ENCODE measurements around the gene IQCF2.
"Not testable (repeated sequence)": the region's sequence is repeated elsewhere in the genome, so short reads cannot be mapped to it uniquely, and the experiment has no call there.

IQCF2 gene

DNA sequence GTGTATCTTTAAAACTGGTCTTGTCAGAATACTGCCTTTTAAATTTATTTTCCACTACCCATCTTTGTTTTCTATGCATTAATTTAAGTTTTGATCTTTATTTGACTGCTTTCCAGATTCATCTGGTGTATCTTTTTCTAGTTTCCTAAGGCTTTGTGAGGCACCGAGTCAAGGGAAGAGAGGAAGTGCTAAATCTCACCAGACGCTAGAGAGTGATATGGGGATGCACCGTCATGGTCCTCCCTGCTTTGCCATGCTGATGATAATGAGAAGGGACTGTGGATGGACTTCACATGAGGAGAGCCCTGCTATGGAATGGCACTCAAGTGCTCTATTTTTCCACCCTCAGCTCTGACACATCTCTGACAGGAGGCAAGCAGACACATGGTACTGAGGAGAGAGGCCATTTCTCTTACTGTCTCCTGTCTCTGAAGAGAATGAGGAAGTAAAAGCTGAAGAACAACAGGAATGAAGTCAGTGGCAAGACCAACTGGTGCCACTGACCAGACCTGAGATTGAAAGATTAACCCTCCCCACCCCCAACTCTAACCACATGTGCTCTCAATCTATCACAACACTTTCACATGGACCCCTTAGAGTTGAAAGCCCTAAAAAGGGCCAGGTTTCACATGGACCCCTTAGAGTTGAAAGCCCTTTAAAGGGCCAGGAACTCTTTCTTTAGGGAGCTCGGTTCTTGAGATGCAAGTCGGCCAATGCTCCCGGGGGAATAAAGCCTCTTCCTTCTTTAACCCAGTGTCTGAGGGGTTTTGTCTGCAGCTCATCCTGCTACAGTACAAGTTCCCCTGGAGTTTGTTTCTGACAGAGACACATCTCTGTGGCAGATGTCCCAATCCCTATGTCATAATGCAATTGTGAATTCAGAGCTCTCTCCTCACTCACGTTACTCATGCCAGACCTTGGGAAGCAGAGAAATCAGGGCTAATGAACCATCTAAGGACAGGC is at the start of gene IQCF2:
Gene IQCF2 (plus strand): TSS at position 913 of the 963 bp plus-strand sequence. CDS start 52 bp downstream, outside the sequence.
- H3K9me3 Mint-ChIP-seq = peaks cover 6% of the 10 kb centered on the region
- no peaks in the 10 kb centered on the region for H3K36me3 Mint-ChIP-seq (ENCODE audit: low read depth)
- no peak within 1 kb of the TSS for H3K27ac Mint-ChIP-seq
- H3K4me1 Mint-ChIP-seq (ENCODE audit: low read depth) = no peaks in the 10 kb centered on the region
- peaks cover 24% of the 10 kb centered on the region for H3K27me3 Mint-ChIP-seq
- H3K4me3 Mint-ChIP-seq = no peak within 1 kb of the TSS

DNA sequence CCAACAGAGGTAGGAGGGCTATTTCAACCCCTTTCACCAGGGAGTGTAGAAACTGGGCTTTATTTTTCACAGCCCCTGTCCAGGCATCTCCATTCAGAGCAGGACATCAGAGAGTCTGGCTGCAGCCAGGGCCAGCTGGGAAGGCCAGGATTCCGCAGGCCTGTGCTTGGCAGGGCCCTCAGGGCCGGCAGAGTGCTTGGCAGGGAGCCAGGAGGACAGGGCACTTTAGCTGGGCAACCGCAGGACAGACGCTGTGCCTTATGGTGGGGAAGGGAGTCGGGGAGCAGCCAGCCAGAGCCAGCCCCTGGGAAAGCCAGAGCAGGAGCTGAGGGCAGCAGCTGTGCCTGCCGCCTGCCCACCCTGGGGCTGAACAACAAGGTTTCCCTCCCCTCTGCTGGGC is 47.9 kb upstream of the IQCF2 start:
- Mint-ChIP-seq H3K4me1 (ENCODE audit: low read depth) (no peaks in the 10 kb centered on the region), H3K9me3 (no peaks in the 10 kb centered on the region), H3K27ac (no peak overlapping the region), H3K36me3 (ENCODE audit: low read depth) (no peaks in the 10 kb centered on the region), H3K27me3 (peaks cover 18% of the 10 kb centered on the region), H3K4me3 (no peak overlapping the region)

DNA sequence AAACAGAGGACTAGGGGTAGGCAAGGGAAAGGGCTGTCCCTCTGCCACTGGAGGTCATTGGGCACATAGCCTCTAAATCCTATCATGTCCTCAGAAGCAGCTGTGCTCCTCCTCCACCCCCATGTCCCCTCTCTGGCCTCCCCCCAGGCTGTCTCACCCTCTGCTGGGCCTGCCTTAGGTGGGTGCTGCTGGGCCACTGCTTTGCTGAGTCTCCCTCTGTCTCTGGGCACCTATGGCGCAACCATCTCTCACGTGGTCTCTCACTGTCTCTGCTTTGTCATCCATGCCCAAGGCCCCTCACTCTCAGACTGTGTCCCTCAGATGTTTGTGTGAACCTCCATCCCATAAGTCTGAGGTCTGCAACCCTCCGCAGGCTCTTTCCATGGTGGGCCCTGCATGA is 47.4 kb upstream of the IQCF2 start:
- no peaks in the 10 kb centered on the region for H3K9me3 Mint-ChIP-seq
- H3K4me3 Mint-ChIP-seq = no peak overlapping the region
- H3K27ac Mint-ChIP-seq = no peak overlapping the region
- peaks cover 18% of the 10 kb centered on the region for H3K27me3 Mint-ChIP-seq
- no peaks in the 10 kb centered on the region for H3K36me3 Mint-ChIP-seq (ENCODE audit: low read depth)
- no peaks in the 10 kb centered on the region for H3K4me1 Mint-ChIP-seq (ENCODE audit: low read depth)

DNA sequence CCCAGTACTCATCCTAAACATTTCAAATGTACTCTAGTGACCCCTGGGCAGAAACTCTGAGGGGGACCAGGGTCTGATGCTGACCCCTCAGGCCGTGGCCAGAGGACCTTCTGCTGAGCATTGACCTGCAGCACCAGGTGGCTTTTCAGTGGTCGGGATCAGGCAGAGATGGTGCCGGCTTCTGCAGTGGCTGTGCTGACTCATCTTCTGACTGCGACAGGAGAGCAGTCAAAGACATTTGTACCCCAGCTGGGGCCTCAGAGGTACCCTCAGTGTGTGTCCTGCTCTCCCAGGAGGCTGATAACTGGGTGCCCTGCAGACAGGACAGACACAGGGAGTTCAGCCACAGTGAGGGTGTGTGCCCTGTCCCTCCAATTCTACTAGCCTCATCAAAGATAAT is 45.8 kb upstream of the IQCF2 start:
- Mint-ChIP-seq H3K27ac (no peak overlapping the region), H3K4me3 (no peak overlapping the region), H3K36me3 (ENCODE audit: low read depth) (no peaks in the 10 kb centered on the region), H3K27me3 (peaks cover 24% of the 10 kb centered on the region), H3K4me1 (ENCODE audit: low read depth) (no peaks in the 10 kb centered on the region), H3K9me3 (no peaks in the 10 kb centered on the region)

DNA sequence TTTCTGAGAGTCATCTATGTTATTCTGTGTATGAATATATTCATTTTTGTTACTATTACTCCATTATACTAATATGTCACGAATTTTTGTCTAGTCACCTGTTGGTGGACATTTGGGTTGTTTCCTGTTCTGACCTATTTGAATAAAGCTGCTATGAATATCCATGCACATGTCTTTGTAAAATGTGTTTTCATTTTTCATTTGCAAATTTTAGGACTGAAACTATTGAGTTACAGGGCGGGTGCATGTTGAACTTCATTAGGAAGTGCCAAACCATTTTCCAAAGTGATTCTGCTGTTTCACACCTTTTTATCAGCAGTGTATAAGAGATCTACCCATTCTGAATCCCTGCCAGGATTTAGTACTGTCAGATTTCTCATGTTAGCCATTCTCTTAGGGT is 44.7 kb upstream of the IQCF2 start:
- Mint-ChIP-seq H3K4me3 (no peak overlapping the region), H3K36me3 (ENCODE audit: low read depth) (no peaks in the 10 kb centered on the region), H3K27me3 (peaks cover 26% of the 10 kb centered on the region), H3K9me3 (peaks cover 2% of the 10 kb centered on the region), H3K4me1 (ENCODE audit: low read depth) (no peaks in the 10 kb centered on the region), H3K27ac (no peak overlapping the region)

DNA sequence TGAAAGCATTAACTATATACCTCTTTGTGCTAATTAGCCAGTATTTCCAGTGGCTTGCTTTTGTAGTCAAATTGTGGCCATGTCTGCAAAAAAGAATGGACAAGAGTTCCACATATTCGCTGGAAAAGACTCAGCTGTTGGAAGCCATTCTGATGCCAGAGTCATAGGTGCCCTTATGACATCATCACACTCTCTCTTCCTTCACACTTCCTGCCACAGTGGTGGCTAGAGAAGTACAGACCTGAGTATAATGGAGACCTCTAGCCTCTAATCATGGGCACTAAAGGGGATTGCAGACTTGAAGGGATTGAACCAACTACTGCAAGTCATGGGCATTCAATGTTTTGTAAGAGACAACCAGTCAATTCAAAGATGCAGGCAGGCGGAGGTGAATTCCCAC is 44.0 kb upstream of the IQCF2 start:
- peaks cover 28% of the 10 kb centered on the region for H3K27me3 Mint-ChIP-seq
- H3K4me1 Mint-ChIP-seq (ENCODE audit: low read depth) = no peaks in the 10 kb centered on the region
- H3K27ac Mint-ChIP-seq = no peak overlapping the region
- no peaks in the 10 kb centered on the region for H3K36me3 Mint-ChIP-seq (ENCODE audit: low read depth)
- no peak overlapping the region for H3K4me3 Mint-ChIP-seq
- H3K9me3 Mint-ChIP-seq = peaks cover 3% of the 10 kb centered on the region

DNA sequence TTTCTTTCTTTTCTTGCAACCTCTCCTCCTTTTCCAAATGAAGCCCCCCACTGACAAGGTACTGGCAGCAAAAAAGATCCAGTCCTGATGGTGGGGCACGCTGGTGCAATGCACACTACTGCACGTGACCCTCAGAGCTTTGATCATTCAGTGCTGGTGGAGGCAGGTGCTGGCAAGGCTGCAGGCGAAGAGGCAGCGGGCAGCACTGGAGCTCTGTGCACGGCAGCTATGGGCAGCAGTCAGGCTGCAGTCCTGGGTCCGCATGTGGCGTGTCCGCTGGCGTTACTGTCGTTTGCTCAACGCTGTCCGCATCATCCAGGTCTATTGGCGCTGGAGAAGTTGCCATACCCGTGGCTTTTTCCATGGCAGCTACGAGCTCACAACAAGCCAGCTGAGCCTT is 42.3 kb upstream of the IQCF2 start:
- H3K36me3 Mint-ChIP-seq (ENCODE audit: low read depth) = no peaks in the 10 kb centered on the region
- H3K27ac Mint-ChIP-seq = no peak overlapping the region
- H3K4me3 Mint-ChIP-seq = no peak overlapping the region

DNA sequence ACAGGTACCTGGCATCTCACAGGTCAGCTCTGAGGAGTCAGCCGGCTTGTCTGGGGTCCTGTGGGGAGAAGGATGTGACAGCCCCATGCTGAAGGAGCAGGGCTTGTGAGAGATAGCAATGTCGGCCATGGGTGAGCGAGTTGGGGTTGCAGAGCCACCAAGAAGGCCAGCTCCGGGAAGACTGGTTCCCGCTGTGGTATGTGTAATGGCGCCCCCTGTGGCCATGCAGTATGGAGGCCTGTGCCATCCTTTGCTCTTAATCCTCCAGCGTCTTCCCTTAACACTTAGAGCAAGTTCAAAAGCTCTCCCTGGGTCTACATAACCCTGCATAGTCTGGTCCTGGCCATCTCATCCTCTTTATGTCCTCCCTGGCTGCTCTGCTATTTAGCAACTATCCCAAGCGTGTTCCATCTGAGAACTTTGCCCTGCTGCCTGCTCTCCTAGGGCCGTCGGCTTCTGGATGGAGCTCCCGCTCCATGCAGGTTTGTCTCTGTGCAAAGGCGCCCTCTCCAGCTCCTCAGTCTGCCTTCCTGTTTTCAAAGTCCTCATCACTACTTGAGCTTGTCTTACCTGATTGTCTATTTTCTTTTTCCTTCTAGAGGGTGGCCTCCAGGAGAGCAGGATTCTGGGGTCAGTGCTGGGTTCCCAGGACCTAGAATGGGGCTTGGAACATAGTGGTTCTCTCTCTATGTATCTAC is 41.6 kb upstream of the IQCF2 start:
- H3K4me1 Mint-ChIP-seq (ENCODE audit: low read depth) = peaks cover 4% of the 10 kb centered on the region
- H3K9me3 Mint-ChIP-seq = peaks cover 3% of the 10 kb centered on the region
- H3K27ac Mint-ChIP-seq = no peak overlapping the region
- H3K4me3 Mint-ChIP-seq = no peak overlapping the region
- H3K27me3 Mint-ChIP-seq = peaks cover 38% of the 10 kb centered on the region
- H3K36me3 Mint-ChIP-seq (ENCODE audit: low read depth) = no peaks in the 10 kb centered on the region

More for the DNA sequence above, 42.3 kb upstream of the IQCF2 start:
- H3K27me3 Mint-ChIP-seq = peaks cover 34% of the 10 kb centered on the region
- H3K4me1 Mint-ChIP-seq (ENCODE audit: low read depth) = peaks cover 4% of the 10 kb centered on the region
- H3K9me3 Mint-ChIP-seq = peaks cover 3% of the 10 kb centered on the region

DNA sequence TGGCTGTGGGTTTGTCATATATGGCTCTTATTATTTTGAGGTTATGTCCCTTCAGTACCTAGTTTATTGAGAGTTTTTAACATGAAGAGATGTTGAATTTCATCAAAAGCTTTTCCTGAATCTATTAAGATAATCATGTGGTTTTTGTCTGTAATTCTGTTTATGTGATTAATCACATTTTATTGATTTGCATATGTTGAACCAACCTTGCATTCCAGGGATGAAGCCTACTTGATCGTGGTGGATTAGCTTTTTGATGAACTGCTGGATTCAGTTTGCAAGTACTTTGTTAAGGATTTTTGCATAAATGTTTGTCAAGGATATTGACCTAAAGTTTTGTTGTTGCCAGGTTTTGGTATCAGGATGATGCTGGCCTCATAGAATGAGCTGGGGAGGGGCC is 33.1 kb upstream of the IQCF2 start:
- Mint-ChIP-seq H3K9me3 (peaks cover 22% of the 10 kb centered on the region), H3K4me1 (ENCODE audit: low read depth) (peaks cover 3% of the 10 kb centered on the region), H3K36me3 (ENCODE audit: low read depth) (no peaks in the 10 kb centered on the region), H3K4me3 (no peak overlapping the region), H3K27ac (no peak overlapping the region), H3K27me3 (peaks cover 41% of the 10 kb centered on the region)

DNA sequence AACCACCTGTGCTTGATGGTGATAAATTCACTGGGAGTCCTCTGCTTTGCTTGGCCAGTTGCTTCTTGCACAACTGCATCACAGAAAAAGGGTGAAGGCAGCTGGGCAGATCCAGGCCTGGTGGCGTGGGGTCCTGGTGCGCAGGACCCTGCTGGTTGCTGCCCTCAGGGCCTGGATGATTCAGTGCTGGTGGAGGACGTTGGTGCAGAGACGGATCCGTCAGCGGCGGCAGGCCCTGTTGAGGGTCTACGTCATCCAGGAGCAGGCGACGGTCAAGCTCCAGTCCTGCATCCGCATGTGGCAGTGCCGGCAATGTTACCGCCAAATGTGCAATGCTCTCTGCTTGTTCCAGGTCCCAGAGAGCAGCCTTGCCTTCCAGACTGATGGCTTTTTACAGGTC is 31.1 kb upstream of the IQCF2 start:
- H3K9me3 Mint-ChIP-seq = peaks cover 25% of the 10 kb centered on the region
- H3K36me3 Mint-ChIP-seq (ENCODE audit: low read depth) = no peaks in the 10 kb centered on the region
- H3K27ac Mint-ChIP-seq = no peak overlapping the region
- H3K4me1 Mint-ChIP-seq (ENCODE audit: low read depth) = no peaks in the 10 kb centered on the region
- no peak overlapping the region for H3K4me3 Mint-ChIP-seq
- peaks cover 55% of the 10 kb centered on the region for H3K27me3 Mint-ChIP-seq

DNA sequence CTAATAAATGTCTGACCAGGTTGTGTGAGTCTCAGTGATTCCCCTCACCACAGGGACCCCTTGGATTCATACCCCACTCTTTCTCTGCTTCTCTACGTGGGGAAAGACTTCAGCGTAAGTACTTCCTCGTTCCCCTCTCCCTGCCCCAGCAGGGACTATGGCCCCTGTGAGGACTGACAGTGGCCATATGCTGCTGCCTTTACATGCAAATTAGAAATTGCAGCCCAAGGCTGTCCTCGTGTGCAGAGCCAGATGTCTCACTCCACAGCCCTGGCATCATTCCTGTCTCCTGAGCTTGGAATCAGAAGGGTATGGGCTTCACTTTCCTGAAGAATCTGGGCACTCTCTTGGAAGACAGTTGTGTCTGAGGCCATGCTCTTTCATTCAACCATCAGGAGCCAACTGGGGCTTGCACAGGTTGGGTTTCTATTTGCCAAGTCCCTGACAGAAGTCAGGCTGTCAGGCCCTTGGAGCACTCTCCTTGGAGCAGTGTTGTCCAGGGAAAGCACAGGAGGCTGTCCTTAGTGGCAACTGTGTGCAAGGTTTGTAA is 30.5 kb upstream of the IQCF2 start:
- Mint-ChIP-seq H3K36me3 (ENCODE audit: low read depth) (no peaks in the 10 kb centered on the region), H3K27ac (no peak overlapping the region), H3K9me3 (peaks cover 25% of the 10 kb centered on the region), H3K4me1 (ENCODE audit: low read depth) (no peaks in the 10 kb centered on the region), H3K27me3 (peaks cover 54% of the 10 kb centered on the region), H3K4me3 (no peak overlapping the region)

DNA sequence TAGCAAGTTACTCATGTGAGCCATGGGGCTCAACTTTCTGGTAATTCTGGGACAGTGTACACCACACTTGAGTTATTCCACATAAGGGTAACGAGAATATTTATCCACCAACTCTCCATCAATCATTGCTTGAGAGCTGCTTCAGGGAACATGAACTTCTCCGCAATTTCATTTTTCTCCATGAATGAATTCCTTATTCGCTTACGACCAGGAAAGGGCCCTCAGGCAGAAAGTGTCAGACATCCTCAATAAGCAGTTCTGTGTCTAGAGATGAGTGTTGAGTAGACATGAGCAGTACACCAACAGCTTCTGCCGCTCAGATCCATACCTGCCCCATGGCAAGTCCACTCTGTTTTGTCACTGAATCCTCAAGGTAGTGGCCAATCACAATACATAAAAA is 24.8 kb upstream of the IQCF2 start:
- H3K36me3 Mint-ChIP-seq (ENCODE audit: low read depth) = no peaks in the 10 kb centered on the region
- H3K27ac Mint-ChIP-seq = no peak overlapping the region
- H3K4me3 Mint-ChIP-seq = no peak overlapping the region
- H3K27me3 Mint-ChIP-seq = peaks cover 42% of the 10 kb centered on the region
- H3K9me3 Mint-ChIP-seq = peaks cover 3% of the 10 kb centered on the region
- H3K4me1 Mint-ChIP-seq (ENCODE audit: low read depth) = no peaks in the 10 kb centered on the region

DNA sequence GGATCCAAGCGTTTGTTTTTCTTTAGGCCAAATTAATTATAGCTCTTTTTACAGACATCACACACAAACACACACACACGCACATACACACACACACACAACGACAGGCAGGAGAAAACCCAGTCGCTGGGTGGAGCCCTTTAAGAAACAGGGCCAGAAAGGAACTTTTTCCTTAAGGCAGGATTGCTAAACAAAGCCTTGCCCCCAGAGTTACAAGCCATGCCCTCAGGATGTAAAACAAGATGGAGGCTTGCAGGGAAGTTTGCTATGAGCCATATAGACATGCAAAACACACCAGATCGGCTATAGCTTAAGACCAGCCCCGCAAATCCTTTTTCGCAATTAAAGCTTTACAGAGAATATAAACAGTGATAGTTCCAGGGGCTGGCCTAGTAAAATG is 16.3 kb upstream of the IQCF2 start:
- H3K27ac Mint-ChIP-seq = no peak overlapping the region
- H3K4me3 Mint-ChIP-seq = no peak overlapping the region
- no peaks in the 10 kb centered on the region for H3K4me1 Mint-ChIP-seq (ENCODE audit: low read depth)
- H3K9me3 Mint-ChIP-seq = peaks cover 16% of the 10 kb centered on the region
- peaks cover 55% of the 10 kb centered on the region for H3K27me3 Mint-ChIP-seq
- no peaks in the 10 kb centered on the region for H3K36me3 Mint-ChIP-seq (ENCODE audit: low read depth)

DNA sequence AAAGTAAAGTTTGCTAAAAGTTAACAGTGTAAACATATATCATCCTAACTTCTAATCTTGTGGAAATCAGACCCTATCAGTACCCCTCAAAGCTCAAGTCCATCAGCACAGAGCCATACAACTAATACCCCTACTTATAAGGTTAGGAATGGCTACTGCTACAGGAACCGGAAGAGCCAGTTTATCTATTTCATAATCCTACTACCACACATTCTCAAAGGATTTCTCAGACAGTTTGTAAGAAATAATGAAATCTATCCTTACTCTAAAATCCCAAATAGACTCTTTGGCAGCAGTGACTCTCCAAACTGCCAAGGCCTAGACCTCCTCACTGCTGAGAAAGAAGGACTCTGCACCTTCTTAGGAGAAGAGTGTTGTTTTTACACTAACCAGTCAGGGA is 6.0 kb upstream of the IQCF2 start:
- not testable (repeated sequence) for H3K9me3 Mint-ChIP-seq; H3K4me3 Mint-ChIP-seq; H3K36me3 Mint-ChIP-seq (ENCODE audit: low read depth); H3K27ac Mint-ChIP-seq; H3K4me1 Mint-ChIP-seq (ENCODE audit: low read depth)
- peaks cover 17% of the 10 kb centered on the region for H3K27me3 Mint-ChIP-seq

DNA sequence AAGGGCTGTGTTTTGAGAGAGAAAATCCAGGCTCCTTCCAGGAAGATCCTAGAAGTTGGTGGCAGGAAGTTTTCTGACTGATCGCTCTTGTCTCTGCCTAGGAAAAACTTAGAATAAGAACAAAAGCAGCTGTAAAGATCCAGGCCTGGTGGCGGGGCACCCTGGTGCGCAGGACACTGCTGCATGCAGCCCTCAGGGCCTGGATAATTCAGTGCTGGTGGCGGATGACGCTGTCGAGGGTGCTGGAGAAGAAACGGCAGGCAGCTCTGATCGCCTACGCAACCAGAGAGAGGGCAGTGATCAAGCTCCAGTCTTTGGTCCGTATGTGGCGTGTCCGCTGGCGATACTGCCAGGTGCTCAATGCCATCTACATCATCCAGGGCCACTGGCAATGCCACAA is 1.5 kb downstream of the IQCF2 start:
- Mint-ChIP-seq H3K9me3 (no peaks in the 10 kb centered on the region), H3K27ac (no peak overlapping the region), H3K4me1 (ENCODE audit: low read depth) (no peaks in the 10 kb centered on the region), H3K36me3 (ENCODE audit: low read depth) (no peaks in the 10 kb centered on the region), H3K27me3 (peaks cover 23% of the 10 kb centered on the region), H3K4me3 (no peak overlapping the region)
